ENCODE results near the gene CFAP92. TPM values are rescaled to one million over a fixed set of nuclear protein-coding genes. Genes with fewer than 3 reads are reported as not detected.
A peak's percentile ranks its signal among the peaks of the same experiment; 100 is the strongest.

CFAP92 gene
- total and polyA plus RNA-seq, 7 donors: under 0.01 to 1.2 (median 0.61) TPM; not detected in 2

DNA sequence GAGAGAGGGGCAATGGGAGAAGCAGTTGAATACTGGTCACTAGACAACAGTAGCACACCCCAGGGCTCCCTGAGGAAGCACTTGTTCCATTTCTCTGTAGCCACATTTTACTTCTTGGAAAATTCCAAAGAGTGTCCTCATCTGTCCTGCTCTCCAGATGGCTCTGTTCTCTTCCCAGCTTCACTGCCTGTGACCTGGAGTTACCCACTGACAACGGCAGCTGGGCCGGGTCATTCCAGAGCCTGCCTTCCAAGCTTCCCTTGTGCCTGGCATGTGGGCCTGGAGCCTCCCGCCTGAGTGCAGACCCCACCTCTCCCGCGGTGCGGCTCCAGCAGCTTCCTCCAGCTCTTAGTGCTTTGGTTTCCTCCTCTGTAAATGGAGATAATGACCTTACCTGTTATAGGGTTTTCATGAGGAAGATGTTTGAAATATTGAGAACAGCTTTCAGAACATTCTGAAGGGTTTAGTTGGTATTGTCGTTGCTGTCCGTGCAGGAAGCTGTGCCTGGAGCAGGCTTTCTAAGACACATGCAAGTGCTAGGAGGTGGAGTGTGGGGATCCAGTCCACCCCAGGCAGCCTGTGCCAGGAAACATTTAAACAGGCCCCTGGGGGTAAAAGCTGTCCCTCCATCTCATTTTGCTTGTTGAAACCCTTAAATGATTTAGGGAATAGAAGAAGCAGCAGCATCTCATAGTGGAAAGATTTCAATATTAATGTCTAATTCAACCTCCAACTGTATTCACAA is 32.0 kb upstream of the CFAP92 start:
- DNase-seq: peak; percentile 89
- no peak overlapping the region for H3K4me3 ChIP-seq
- H3K27ac ChIP-seq: peak overlapping the region; percentile 58 to 66 (median 63)
- H3K9me3 ChIP-seq: peaks cover 0 to 3% (median 0%) of the 10 kb centered on the region in 4 donors
- no peaks in the 10 kb centered on the region for H3K36me3 ChIP-seq
- WGBS, 2 donors: 74 to 78% methylated on average over 8 of the region's 8 CpGs
- no peaks in the 10 kb centered on the region for H3K27me3 ChIP-seq
- H3K4me1 ChIP-seq: peaks cover 0 to 30% (median 19%) of the 10 kb centered on the region in 4 donors
- TF ChIP-seq POLR2AphosphoS5 (IDR thresholded peaks at IDR 0.05): peak in 3 of 4 donors; percentile 68 to 74 (median 70)
- TF ChIP-seq, protein P1, sequence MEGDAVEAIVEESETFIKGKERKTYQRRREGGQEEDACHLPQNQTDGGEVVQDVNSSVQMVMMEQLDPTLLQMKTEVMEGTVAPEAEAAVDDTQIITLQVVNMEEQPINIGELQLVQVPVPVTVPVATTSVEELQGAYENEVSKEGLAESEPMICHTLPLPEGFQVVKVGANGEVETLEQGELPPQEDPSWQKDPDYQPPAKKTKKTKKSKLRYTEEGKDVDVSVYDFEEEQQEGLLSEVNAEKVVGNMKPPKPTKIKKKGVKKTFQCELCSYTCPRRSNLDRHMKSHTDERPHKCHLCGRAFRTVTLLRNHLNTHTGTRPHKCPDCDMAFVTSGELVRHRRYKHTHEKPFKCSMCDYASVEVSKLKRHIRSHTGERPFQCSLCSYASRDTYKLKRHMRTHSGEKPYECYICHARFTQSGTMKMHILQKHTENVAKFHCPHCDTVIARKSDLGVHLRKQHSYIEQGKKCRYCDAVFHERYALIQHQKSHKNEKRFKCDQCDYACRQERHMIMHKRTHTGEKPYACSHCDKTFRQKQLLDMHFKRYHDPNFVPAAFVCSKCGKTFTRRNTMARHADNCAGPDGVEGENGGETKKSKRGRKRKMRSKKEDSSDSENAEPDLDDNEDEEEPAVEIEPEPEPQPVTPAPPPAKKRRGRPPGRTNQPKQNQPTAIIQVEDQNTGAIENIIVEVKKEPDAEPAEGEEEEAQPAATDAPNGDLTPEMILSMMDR (IDR thresholded peaks at IDR 0.05): no peak
- intact Hi-C loops (cut with DNase I): no loop called here

DNA sequence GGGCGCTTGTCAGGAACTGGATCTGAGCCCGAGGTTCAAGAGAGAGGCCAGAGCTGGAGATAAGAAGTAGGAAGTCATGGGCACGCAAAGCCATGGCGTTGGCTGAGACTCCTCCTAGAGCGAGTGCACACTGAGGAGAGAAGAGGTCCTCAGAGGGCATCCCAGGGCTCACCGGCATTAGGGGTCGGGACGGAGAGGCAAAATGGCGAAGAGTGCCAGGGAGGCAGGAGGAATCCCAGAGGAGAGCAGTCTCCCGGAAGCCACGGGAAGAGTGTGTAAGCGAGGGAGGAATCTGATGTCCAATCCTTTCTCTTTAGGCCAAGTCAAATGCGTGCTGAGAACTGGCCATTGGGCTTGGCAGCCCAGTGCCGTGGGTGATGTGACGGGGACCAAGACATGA is 31.2 kb upstream of the CFAP92 start:
- Histone ChIP-seq H3K36me3 (no peaks in the 10 kb centered on the region), H3K27ac (peak overlapping the region; percentile 12 to 66 (median 60)), H3K27me3 (no peaks in the 10 kb centered on the region), H3K4me3 (no peak overlapping the region), H3K4me1 (peaks cover 0 to 30% (median 19%) of the 10 kb centered on the region in 4 donors), H3K9me3 (peaks cover 0 to under 1% (median 0%) of the 10 kb centered on the region in 4 donors)
- intact Hi-C loops (cut with DNase I): no loop called here
- WGBS, 2 donors: 89 to 93% methylated on average over 15 of the region's 15 CpGs
- TF ChIP-seq POLR2AphosphoS5 (IDR thresholded peaks at IDR 0.05): no peak
- no peak for TF ChIP-seq POLR2A (IDR thresholded peaks at IDR 0.05)
- TF ChIP-seq, protein P1 (IDR thresholded peaks at IDR 0.05): no peak
- TF ChIP-seq EP300 (IDR thresholded peaks at IDR 0.05): no peak
- peak; percentile 59 for DNase-seq

DNA sequence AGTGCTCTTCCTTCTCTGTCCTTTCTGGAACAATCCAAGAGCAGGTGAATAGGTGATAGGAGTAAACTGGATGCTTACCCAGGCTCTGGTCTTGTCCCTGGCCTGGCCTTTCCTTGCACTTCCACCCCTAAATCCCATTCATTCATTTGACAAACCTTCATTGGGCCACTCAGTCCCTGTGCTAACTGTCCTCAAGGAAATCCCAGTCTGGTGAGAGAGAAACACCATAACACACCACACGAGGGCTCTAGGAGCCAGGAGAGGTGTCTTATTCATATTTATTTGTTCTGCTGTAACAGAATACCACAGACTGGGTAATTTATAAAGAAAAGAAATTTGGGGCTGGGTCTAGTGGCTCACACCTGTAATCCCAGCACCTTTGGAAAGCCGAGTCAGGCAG is 30.0 kb upstream of the CFAP92 start:
- no peak for DNase-seq
- H3K36me3 ChIP-seq: no peaks in the 10 kb centered on the region
- peaks cover 0 to 30% (median 19%) of the 10 kb centered on the region in 4 donors for H3K4me1 ChIP-seq
- peak overlapping the region in 3 of 4 donors; percentile 57 to 66 (median 62) for H3K27ac ChIP-seq
- 28 to 71% methylated on average over 2 of the region's 2 CpGs for WGBS, 2 donors
- no peaks in the 10 kb centered on the region for H3K27me3 ChIP-seq
- H3K9me3 ChIP-seq: no peaks in the 10 kb centered on the region
- TF ChIP-seq EP300 (IDR thresholded peaks at IDR 0.05) (no peak), POLR2AphosphoS5 (IDR thresholded peaks at IDR 0.05) (no peak), POLR2A (IDR thresholded peaks at IDR 0.05) (no peak)
- TF ChIP-seq, protein P1 (IDR thresholded peaks at IDR 0.05): no peak
- no peak overlapping the region for H3K4me3 ChIP-seq
- intact Hi-C loops (cut with DNase I): no loop called here

DNA sequence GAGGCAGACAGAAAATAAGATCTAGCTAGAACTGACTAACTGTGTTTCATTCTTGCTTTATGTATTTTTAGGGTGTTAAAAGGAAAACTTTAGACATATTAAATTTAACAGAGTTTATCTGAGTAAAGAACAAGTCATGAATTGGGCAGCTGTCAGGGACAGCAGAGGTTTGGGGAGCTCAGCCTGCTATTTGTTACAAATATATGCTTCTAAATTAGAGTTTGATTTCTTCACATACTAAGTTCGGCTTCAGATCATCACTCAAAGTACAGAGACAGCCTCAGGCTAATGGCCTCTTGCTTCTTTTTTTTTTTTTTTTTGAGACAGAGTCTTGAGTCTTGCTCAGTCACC is 29.1 kb upstream of the CFAP92 start:
- no peaks in the 10 kb centered on the region for H3K36me3 ChIP-seq
- no peaks in the 10 kb centered on the region for H3K27me3 ChIP-seq
- TF ChIP-seq POLR2AphosphoS5 (IDR thresholded peaks at IDR 0.05): no peak
- TF ChIP-seq, protein P1 (IDR thresholded peaks at IDR 0.05): no peak
- H3K9me3 ChIP-seq: no peaks in the 10 kb centered on the region
- intact Hi-C loops (cut with DNase I): no loop called here
- H3K27ac ChIP-seq: peak overlapping the region; percentile 57 to 66 (median 64)
- H3K4me1 ChIP-seq: peaks cover 0 to 30% (median 19%) of the 10 kb centered on the region in 4 donors
- DNase-seq: no peak
- 76 to 79% methylated on average over 1 of the region's 1 CpG for WGBS, 2 donors
- H3K4me3 ChIP-seq: no peak overlapping the region

Data from sigmoid colon (tissue), 7 donors.